Heart right ventricle (tissue), 16 donors: ENCODE results near the gene SLC35E1. TPM values are rescaled to one million over a fixed set of nuclear protein-coding genes. Genes with fewer than 3 reads are reported as not detected.
A peak's percentile ranks its signal among the peaks of the same experiment; 100 is the strongest.

Source experiments
- ATAC-seq, 8 donors: fragments of 200-7000 bp; cut with Tn5 transposase; one replicate each; pipeline ENCODE4 v1.9.1; 2020; ENCODE audit warnings: mild to moderate bottlenecking in 8 of 8, moderate library complexity in 8 of 8, moderate number of reproducible peaks in 1 of 8
- DNase-seq, 2 donors: peaks; one replicate each; pipeline ENCODE4 v3.0.0-alpha.2; 2020
- H3K27ac ChIP-seq, 10 donors: fragments of 200-600 bp; sonication (generic) in 2 of 10; one replicate each; pipeline versions ENCODE4 v1.5.0 to v1.8.0; 2020 to 2022; ENCODE audit warnings: mild to moderate bottlenecking in 3 of 10
- H3K27me3 ChIP-seq, 7 donors: fragments of 200-600 bp; one replicate each; pipeline ENCODE4 v1.8.0; 2021 to 2022; ENCODE audit warnings: mild to moderate bottlenecking in 2 of 7
- H3K36me3 ChIP-seq, 9 donors: fragments of 200-600 bp; sonication (generic) in 1 of 9; one replicate each; pipeline versions ENCODE4 v1.5.0 to v1.8.0; 2020 to 2022; ENCODE audit warnings: mild to moderate bottlenecking in 2 of 9
- H3K4me1 ChIP-seq, 9 donors: fragments of 200-600 bp; sonication (generic) in 1 of 9; one replicate each; pipeline versions ENCODE4 v1.5.0 to v1.8.0; 2020 to 2022; ENCODE audit warnings: mild to moderate bottlenecking in 4 of 9
- H3K4me3 ChIP-seq, 10 donors: fragments of 200-600 bp; sonication (generic) in 2 of 10; one replicate each; pipeline versions ENCODE4 v1.5.0 to v1.8.0; 2020 to 2022; ENCODE audit warnings: mild to moderate bottlenecking in 7 of 10, moderate library complexity in 2 of 10
- H3K9me3 ChIP-seq, 11 donors: fragments of 200-600 bp in 10 of 11; sonication (generic) in 2 of 11; one replicate each; pipeline versions ENCODE4 v1.5.0 to v1.8.0; 2013 to 2022; ENCODE audit warnings: mild to moderate bottlenecking in 2 of 11, control low read depth in 1 of 11, moderate library complexity in 1 of 11
- CTCF ChIP-seq, 9 donors: fragments of 200-600 bp; sonication (generic) in 2 of 9; IDR thresholded peaks; one replicate each; pipeline versions ENCODE4 v1.5.0 to v1.8.0; 2021 to 2022; ENCODE audit warnings: antibody characterized with exemption in 9 of 9, mild to moderate bottlenecking in 5 of 9, moderate library complexity in 1 of 9
- WGBS, 2 donors: extraction: QIAGEN DNeasy Blood & Tissue Kit; methylation state at CpG; one replicate each; pipeline ENCODE4 v1.1.7; 2013; ENCODE audit warnings: inconsistent platforms in 1 of 2; 5-methylcytosine and 5-hydroxymethylcytosine counted together
- intact Hi-C, 10 donors: fragments of 100-400 bp; cut with DNase I; formaldehyde crosslinking; loops; one replicate each; pipeline versions ENCODE4 v1.11.1 to v1.14.2; 2022
- polyA plus RNA-seq, 2 donors: library from polyadenylated mRNA; stranded (reverse); fragments of 200-250 nt; gene quantifications; one replicate each; pipeline ENCODE4 v1.2.3, GENCODE V29; 2013
- total RNA-seq, 10 donors: library from RNA; stranded (reverse); fragmentation: NEBNext Ultra II Directional in 3 of 10; extraction: Animal tissue kit (Norgen Biotek cat#: 25700) in 3 of 10; gene quantifications; one replicate each; pipeline versions ENCODE4 v1.2.1 to v1.2.4, GENCODE V29; 2021 to 2023
- donor health status: Arrhythmogenic right ventricular cardiomyopathy.
- donor health status: ischemic (EF 13 %, LVEDD 7.1; RV severe dilation, severe dysfunction).
- donor health status: healthy with polysubstance abuse.
- donor health status: DM: no; HTN: yes; CAD: no.
- donor health status: DM: no; HTN: no; CAD: no.
- donor health status: ischemic (EF 25% LVEDD 6.9; RV normal size, moderate dysfunction).
- donor health status: ischemic (EF 25% LVEDD 5.7; RV mildly dilated, moderate dysfunction).
- donor health status: healthy.
- donor health status: DM: yes; HTN: yes; CAD: no.
- donor health status: Ischemic cardiomyopathy.
- donor health status: ischemic (EF 35%, LVEDD 5.7; RV mildly dilated, moderate dysfunction).
- donor health status: nonischemic (EF 11% LVEDD 7.7; RV severe dilation, severe dysfunction).
- donor health status: DM: yes; HTN: yes; CAD: no.
- donor health status: PGD.
- donor health status: ischemic (EF 29% LVEDD 5.4; RV normal size, mild dysfunction).
- donor health status: nonischemic (EF 23%, LVEDD 6.1; RV moderate dilation, normal function).

The SLC35E1 gene
- total and polyA plus RNA-seq, 12 donors, result 20.8 to 29.0 (median 23.6) TPM

GRCh38 chr19:16531380-16531669, 40.9 kb downstream of the SLC35E1 start:
- intact Hi-C loops, result no loop called here
- no peak for DNase-seq
- H3K27ac ChIP-seq, result no peak overlapping the region
- peaks cover 5 to 100% (median 88%) of the 10 kb centered on the region in 9 donors for H3K36me3 ChIP-seq
- no peaks in the 10 kb centered on the region for H3K9me3 ChIP-seq
- no peak for TF ChIP-seq CTCF (IDR thresholded peaks at IDR 0.05)
- H3K27me3 ChIP-seq, result no peaks in the 10 kb centered on the region
- no peaks in the 10 kb centered on the region for H3K4me1 ChIP-seq
- 96 to 99% methylated on average over 11 to 12 of the region's 12 CpGs for WGBS, 2 donors
- no peak overlapping the region for H3K4me3 ChIP-seq
- no peak for ATAC-seq

GRCh38 chr19:16530540-16531379, 41.5 kb downstream of the SLC35E1 start:
- H3K9me3 ChIP-seq, result no peaks in the 10 kb centered on the region
- intact Hi-C loops, result no loop called here
- 92 to 94% methylated on average over 42 to 43 of the region's 43 CpGs for WGBS, 2 donors
- no peaks in the 10 kb centered on the region for H3K4me1 ChIP-seq
- ATAC-seq (peak in 1 of 8 donors; percentile 10), DNase-seq (no peak)
- no peak for TF ChIP-seq CTCF (IDR thresholded peaks at IDR 0.05)
- no peak overlapping the region for H3K27ac ChIP-seq
- no peak overlapping the region for H3K4me3 ChIP-seq
- H3K27me3 ChIP-seq, result no peaks in the 10 kb centered on the region
- peaks cover 5 to 100% (median 93%) of the 10 kb centered on the region in 9 donors for H3K36me3 ChIP-seq

DNA sequence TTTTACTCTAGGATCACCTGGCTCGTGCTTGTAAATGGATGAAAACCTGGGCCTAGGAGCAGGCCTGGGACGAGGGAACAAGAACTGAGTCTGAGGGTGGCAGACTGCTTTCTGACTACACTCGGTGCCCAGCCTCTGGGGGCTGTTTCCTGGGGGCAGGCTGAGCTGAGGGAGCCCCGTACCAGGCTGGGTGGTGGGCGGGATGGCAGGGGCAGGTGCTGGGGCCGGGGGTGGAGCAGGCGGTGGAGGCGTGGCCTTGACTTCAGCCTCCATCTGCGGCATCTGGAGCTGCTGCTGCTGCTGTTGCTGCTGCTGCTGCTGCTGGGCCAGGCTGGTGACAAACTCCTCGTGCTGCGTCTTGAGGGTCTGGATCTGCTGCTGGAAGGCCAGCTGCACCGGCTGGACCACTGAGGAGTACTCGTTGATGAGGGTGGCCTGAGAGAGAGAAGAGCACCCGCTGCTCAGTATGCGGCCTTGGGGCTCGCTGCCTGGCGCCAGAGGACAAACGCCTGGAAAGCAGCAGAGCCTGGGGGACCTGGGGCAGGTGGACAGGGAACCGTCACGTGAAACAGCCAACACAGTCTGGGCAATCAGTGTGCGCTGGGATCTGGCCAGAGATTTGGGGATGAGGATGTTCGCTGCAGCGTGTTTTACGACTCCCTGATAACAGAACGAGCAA, 42.6 kb downstream of the SLC35E1 start:
- Histone ChIP-seq H3K9me3 (no peaks in the 10 kb centered on the region), H3K4me1 (no peaks in the 10 kb centered on the region), H3K27ac (no peak overlapping the region), H3K4me3 (no peak overlapping the region), H3K36me3 (peaks cover 5 to 100% (median 98%) of the 10 kb centered on the region in 9 donors), H3K27me3 (no peaks in the 10 kb centered on the region)
- 88 to 93% methylated on average over 24 to 25 of the region's 25 CpGs for WGBS, 2 donors
- intact Hi-C loops, result no loop called here
- ATAC-seq (no peak), DNase-seq (no peak)
- TF ChIP-seq CTCF (IDR thresholded peaks at IDR 0.05), result no peak

DNA sequence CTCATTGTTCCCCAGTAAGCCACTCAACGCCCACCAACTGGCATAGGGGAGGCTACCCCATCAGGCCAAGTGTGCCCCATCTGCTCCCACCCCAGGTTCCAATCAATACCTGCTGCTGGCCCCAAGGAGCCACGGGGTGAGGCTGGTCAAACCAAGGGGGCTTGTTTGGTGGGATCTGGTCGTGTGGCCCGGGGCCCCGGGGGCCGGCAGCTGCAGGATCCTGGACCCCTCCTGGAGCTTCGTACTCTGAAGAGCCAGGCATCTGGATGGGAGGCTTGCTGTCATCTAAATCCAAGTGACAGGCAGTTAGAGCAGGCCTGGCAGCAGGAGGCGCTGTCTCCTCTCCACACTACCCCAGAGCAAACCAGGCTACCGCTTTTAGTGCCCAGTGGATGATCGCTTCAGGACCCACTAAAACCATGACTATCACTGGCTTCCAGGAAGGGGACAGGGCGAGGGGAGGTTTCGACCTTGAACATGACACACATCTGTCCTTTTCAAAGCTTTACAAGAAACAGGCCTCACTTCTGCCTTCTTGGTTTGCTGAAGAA, 44.2 kb downstream of the SLC35E1 start:
- Histone ChIP-seq H3K27me3 (no peaks in the 10 kb centered on the region), H3K27ac (no peak overlapping the region), H3K36me3 (peaks cover 5 to 100% (median 98%) of the 10 kb centered on the region in 9 donors), H3K4me3 (no peak overlapping the region), H3K4me1 (no peaks in the 10 kb centered on the region), H3K9me3 (no peaks in the 10 kb centered on the region)
- 88 to 92% methylated on average over 12 of the region's 12 CpGs for WGBS, 2 donors
- ATAC-seq, result no peak
- TF ChIP-seq CTCF (IDR thresholded peaks at IDR 0.05), result peak in 3 of 9 donors; percentile 20 to 41 (median 25)
- DNase-seq, result no peak
- intact Hi-C loops, result no loop called here
